Breast epithelium (tissue), 4 donors: ENCODE data around the gene VWF. TPM values are rescaled to one million over a fixed set of nuclear protein-coding genes. Genes with fewer than 3 reads are reported as not detected.

Source experiments
- DNase-seq, 2 donors: peaks; one replicate each; pipeline ENCODE4 v3.0.0-alpha.2; 2019; ENCODE audit warnings: low spot score in 2 of 2
- H3K27ac ChIP-seq, 2 donors: fragments of 200-600 bp; sonication (generic) in 1 of 2; one replicate each; pipeline ENCODE4 v1.5.1; 2016 to 2019; ENCODE audit warnings: mild to moderate bottlenecking in 1 of 2
- H3K27me3 ChIP-seq, 2 donors: fragments of 200-600 bp; sonication (generic) in 1 of 2; one replicate each; pipeline versions ENCODE4 v1.5.1 to v1.6.0; 2017 to 2019; ENCODE audit warnings: control low read depth in 1 of 2, mild to moderate bottlenecking in 1 of 2
- H3K36me3 ChIP-seq: fragments of 200-600 bp; one replicate; pipeline ENCODE4 v1.5.1; 2019
- H3K4me1 ChIP-seq, 2 donors: fragments of 200-600 bp; sonication (generic); one replicate each; pipeline ENCODE4 v1.5.1; 2016 to 2019; ENCODE audit warnings: control low read depth in 1 of 2
- H3K4me3 ChIP-seq, 3 donors: fragments of 200-600 bp; sonication (generic); 1 replicate in 2 of 3; 2 replicates in 1 of 3; pipeline ENCODE4 v1.5.1; 2016 to 2019; ENCODE audit warnings: mild to moderate bottlenecking in 3 of 3, moderate library complexity in 2 of 3
- H3K9me3 ChIP-seq, 2 donors: fragments of 200-600 bp; sonication (generic) in 1 of 2; one replicate each; pipeline ENCODE4 v1.5.1; 2016 to 2019; ENCODE audit warnings: control low read depth in 1 of 2
- POLR2A ChIP-seq: fragments of 450-650 bp; IDR thresholded peaks from one replicate; pipeline ENCODE4 v1.6.1; 2016; ENCODE audit warnings: antibody characterized with exemption, mild to moderate bottlenecking, moderate library complexity
- POLR2AphosphoS5 ChIP-seq, 3 donors: sonication (generic); formaldehyde crosslinking; IDR thresholded peaks; one replicate each; pipeline ENCODE4 v1.6.1; 2017; ENCODE audit warnings: antibody characterized with exemption in 3 of 3
- intact Hi-C: fragments of 100-400 bp; cut with DNase I; formaldehyde crosslinking; loops from one replicate; pipeline ENCODE4 v1.15.1; 2023; ENCODE audit warnings: low total_unique reads
- total RNA-seq, 3 donors: library from RNA; depleted of rRNA; stranded (reverse); fragments of >200 nt; gene quantifications; one replicate each; pipeline ENCODE4 v1.1.0, GENCODE V29; 2016
- TF ChIP-seq, protein P1 (sequence below), 3 donors: fragments of 450-650 bp; IDR thresholded peaks; one replicate each; pipeline ENCODE4 v1.5.1; 2016 to 2017; ENCODE audit warnings: antibody characterized with exemption in 3 of 3, mild to moderate bottlenecking in 3 of 3, moderate library complexity in 3 of 3

Gene VWF
- total RNA-seq, 3 donors from 2014 or later = 60.3 to 267 (median 117) TPM

GRCh38 chr12:6078398-6079096 is 45.9 kb downstream of the VWF start:
- no peak overlapping the region for H3K4me3 ChIP-seq
- no peaks in the 10 kb centered on the region for H3K4me1 ChIP-seq
- H3K27me3 ChIP-seq = no peaks in the 10 kb centered on the region
- intact Hi-C loops = no loop called here
- no peaks in the 10 kb centered on the region for H3K9me3 ChIP-seq
- no peaks in the 10 kb centered on the region for H3K36me3 ChIP-seq
- TF ChIP-seq POLR2AphosphoS5 (IDR thresholded peaks at IDR 0.05) (no peak), POLR2A (no peak)
- TF ChIP-seq, protein P1, sequence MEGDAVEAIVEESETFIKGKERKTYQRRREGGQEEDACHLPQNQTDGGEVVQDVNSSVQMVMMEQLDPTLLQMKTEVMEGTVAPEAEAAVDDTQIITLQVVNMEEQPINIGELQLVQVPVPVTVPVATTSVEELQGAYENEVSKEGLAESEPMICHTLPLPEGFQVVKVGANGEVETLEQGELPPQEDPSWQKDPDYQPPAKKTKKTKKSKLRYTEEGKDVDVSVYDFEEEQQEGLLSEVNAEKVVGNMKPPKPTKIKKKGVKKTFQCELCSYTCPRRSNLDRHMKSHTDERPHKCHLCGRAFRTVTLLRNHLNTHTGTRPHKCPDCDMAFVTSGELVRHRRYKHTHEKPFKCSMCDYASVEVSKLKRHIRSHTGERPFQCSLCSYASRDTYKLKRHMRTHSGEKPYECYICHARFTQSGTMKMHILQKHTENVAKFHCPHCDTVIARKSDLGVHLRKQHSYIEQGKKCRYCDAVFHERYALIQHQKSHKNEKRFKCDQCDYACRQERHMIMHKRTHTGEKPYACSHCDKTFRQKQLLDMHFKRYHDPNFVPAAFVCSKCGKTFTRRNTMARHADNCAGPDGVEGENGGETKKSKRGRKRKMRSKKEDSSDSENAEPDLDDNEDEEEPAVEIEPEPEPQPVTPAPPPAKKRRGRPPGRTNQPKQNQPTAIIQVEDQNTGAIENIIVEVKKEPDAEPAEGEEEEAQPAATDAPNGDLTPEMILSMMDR (IDR thresholded peaks at IDR 0.05) = no peak
- no peak for DNase-seq
- H3K27ac ChIP-seq = no peak overlapping the region

DNA sequence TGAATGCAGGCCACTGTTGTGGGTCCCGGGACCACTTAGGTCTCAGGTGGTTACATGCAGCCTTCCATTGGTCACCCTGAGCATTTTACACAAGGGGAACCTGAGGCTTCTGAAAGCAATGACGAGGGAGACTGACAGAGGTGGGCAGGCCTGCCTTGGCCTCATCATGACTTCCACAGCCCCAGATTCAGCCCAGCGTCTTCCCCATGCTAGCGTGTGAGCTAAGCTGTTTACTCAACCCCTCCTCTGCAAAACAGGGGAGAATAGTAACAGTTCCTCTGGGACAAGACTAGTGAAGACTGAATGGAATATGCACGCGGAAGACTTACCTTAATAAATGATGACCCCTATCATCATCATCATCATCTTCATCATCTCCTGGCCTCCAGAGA is 46.8 kb downstream of the VWF start:
- no peak overlapping the region for H3K4me3 ChIP-seq
- H3K9me3 ChIP-seq = no peaks in the 10 kb centered on the region
- H3K4me1 ChIP-seq = no peaks in the 10 kb centered on the region
- no peak for DNase-seq
- H3K36me3 ChIP-seq = no peaks in the 10 kb centered on the region
- no peak for TF ChIP-seq POLR2AphosphoS5 (IDR thresholded peaks at IDR 0.05)
- TF ChIP-seq POLR2A = no peak
- no peaks in the 10 kb centered on the region for H3K27me3 ChIP-seq
- H3K27ac ChIP-seq = no peak overlapping the region
- intact Hi-C loops = no loop called here

DNA sequence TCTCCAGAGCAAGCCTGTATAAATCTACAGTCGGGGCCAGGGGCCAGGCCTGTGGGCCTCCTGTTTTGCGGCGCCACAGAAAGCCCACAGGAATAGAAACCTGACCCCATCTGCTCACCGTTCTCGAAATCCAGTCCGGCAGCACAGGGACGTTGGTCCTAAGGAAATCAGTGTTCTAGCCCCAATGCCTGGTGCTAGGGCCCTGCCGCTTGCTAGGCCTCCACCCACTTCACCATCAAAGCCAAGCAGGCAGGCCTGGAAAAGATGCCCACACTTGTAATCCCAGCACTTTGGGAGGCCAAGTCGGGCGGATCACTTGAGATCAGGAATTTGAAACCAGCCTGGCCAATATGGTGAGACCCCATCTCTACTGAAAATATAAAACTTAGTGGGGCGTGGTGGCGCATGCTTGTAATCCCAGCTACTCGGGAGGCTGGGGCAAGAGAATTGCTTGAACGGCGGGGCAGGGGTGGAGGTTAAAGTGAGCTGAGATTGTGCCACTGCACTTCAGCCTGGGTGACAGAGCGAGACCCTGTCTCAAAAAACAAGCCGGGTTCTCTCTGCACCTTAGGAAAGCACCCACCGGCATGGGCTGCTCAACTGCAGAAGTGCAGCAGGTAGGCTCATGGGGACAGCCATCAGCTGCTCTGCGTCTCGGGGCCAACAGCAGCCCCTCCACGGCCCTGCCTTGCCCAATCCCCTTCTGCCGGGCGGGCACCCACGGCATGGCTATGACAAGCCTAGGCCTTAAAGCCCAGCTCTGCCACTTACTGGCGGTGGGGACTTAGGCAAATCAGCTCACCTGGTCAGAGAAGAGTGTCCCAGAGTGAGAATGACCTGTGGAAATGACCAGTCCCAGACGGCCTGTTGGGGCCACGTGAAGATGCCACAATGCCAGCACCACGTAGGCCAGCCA is 47.4 kb downstream of the VWF start:
- H3K4me1 ChIP-seq = no peaks in the 10 kb centered on the region
- intact Hi-C loops = no loop called here
- no peaks in the 10 kb centered on the region for H3K27me3 ChIP-seq
- H3K9me3 ChIP-seq = no peaks in the 10 kb centered on the region
- TF ChIP-seq POLR2AphosphoS5 (IDR thresholded peaks at IDR 0.05) (no peak), POLR2A (no peak)
- TF ChIP-seq, protein P1 (IDR thresholded peaks at IDR 0.05) = no peak
- no peak for DNase-seq
- no peak overlapping the region for H3K27ac ChIP-seq
- no peaks in the 10 kb centered on the region for H3K36me3 ChIP-seq
- H3K4me3 ChIP-seq = no peak overlapping the region

DNA sequence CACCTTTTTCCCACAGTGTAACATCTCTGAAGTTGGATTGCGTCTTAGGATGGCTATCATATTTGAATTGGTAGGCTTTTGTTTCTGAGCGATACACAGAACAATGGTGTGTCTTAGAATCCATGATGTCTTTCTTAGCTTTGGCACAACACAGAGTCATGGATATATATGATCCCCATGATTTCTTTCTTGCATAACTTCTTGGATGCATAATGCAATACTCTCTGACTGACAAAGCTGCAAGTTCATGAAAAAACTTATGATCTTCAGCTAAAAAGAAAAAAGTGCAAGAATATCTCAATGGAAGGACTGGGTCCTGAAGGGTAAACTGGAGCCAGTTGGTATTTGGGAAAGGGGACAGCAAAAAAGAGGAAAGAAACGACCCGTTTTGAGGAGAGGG is 48.1 kb downstream of the VWF start:
- TF ChIP-seq, protein P1 (IDR thresholded peaks at IDR 0.05) = no peak
- Histone ChIP-seq H3K27ac (no peak overlapping the region), H3K4me3 (no peak overlapping the region), H3K9me3 (no peaks in the 10 kb centered on the region), H3K4me1 (no peaks in the 10 kb centered on the region), H3K36me3 (no peaks in the 10 kb centered on the region), H3K27me3 (no peaks in the 10 kb centered on the region)
- DNase-seq = no peak
- intact Hi-C loops = no loop called here

- Histone ChIP-seq H3K36me3 (no peaks in the 10 kb centered on the region), H3K27ac (peak overlapping the region in 1 of 2 donors; percentile 9), H3K27me3 (no peaks in the 10 kb centered on the region), H3K9me3 (no peaks in the 10 kb centered on the region), H3K4me1 (no peaks in the 10 kb centered on the region), H3K4me3 (peak overlapping the region; percentile 22 to 49 (median 25))
- DNase-seq = no peak
- intact Hi-C loops = no loop called here
- TF ChIP-seq, protein P1 (IDR thresholded peaks at IDR 0.05) = no peak
- TF ChIP-seq POLR2A (no peak), POLR2AphosphoS5 (IDR thresholded peaks at IDR 0.05) (no peak)
Observed at GRCh38 chr12:6074979-6075585, 49.4 kb downstream of the VWF start.
